Activated T-helper 17 cell treated with anti-CD3 and anti-CD28 coated beads, Interleukin-2, amount 50 U/mL, for 72 hours (primary cell): ENCODE data around the gene FOXL3. TPM values are rescaled to one million over a fixed set of nuclear protein-coding genes. Genes with fewer than 3 reads are reported as not detected.
A peak's percentile ranks its signal among the peaks of the same experiment; 100 is the strongest.

Experiments used
- ATAC-seq: fragments of 150-1000 bp; cut with Tn5 transposase; replicated peaks from 2 replicates; pipeline ENCODE4 v1.10.0; 2021; ENCODE audit warnings: mild to moderate bottlenecking, moderate library complexity
- H3K27ac Mint-ChIP-seq: one replicate; pipeline ENCODE4 v1.8.0; 2022; ENCODE audit warnings: mixed read lengths
- H3K27me3 Mint-ChIP-seq: one replicate; pipeline ENCODE4 v1.8.0; 2022; ENCODE audit warnings: mixed read lengths
- H3K36me3 Mint-ChIP-seq: one replicate; pipeline ENCODE4 v1.8.0; 2022; ENCODE audit warnings: low read depth, mild to moderate bottlenecking, mixed read lengths
- H3K4me1 Mint-ChIP-seq: one replicate; pipeline ENCODE4 v1.8.0; 2022; ENCODE audit warnings: mixed read lengths
- H3K4me3 Mint-ChIP-seq: one replicate; pipeline ENCODE4 v1.8.0; 2022; ENCODE audit warnings: mild to moderate bottlenecking, mixed read lengths
- H3K9me3 Mint-ChIP-seq: one replicate; pipeline ENCODE4 v1.8.0; 2022; ENCODE audit warnings: mixed read lengths
- total RNA-seq, 2 donors: library from RNA; stranded (reverse); gene quantifications; one replicate each; pipeline ENCODE4 v1.2.3, GENCODE V29; 2022

Gene FOXL3
- total RNA-seq, 2 donors from 2014 or later = not detected

GRCh38 chr7:305410-306151 is 15.6 kb downstream of the FOXL3 start:
- ATAC-seq = no peak
- no peak overlapping the region for H3K4me3 Mint-ChIP-seq
- no peaks in the 10 kb centered on the region for H3K36me3 Mint-ChIP-seq
- peaks cover 5% of the 10 kb centered on the region for H3K4me1 Mint-ChIP-seq
- H3K27me3 Mint-ChIP-seq = peaks cover 13% of the 10 kb centered on the region
- H3K9me3 Mint-ChIP-seq = no peaks in the 10 kb centered on the region
- no peak overlapping the region for H3K27ac Mint-ChIP-seq

- Mint-ChIP-seq H3K9me3 (no peaks in the 10 kb centered on the region), H3K36me3 (no peaks in the 10 kb centered on the region), H3K4me3 (no peak overlapping the region), H3K4me1 (peaks cover 5% of the 10 kb centered on the region), H3K27ac (no peak overlapping the region), H3K27me3 (peaks cover 20% of the 10 kb centered on the region)
- ATAC-seq = no peak
Observed at GRCh38 chr7:307970-308369, 18.0 kb downstream of the FOXL3 start.

GRCh38 chr7:309586-310228 is 19.7 kb downstream of the FOXL3 start:
- H3K27ac Mint-ChIP-seq = no peak overlapping the region
- peaks cover under 1% of the 10 kb centered on the region for H3K4me1 Mint-ChIP-seq
- no peak for ATAC-seq
- H3K36me3 Mint-ChIP-seq = no peaks in the 10 kb centered on the region
- peaks cover 18% of the 10 kb centered on the region for H3K27me3 Mint-ChIP-seq
- no peaks in the 10 kb centered on the region for H3K9me3 Mint-ChIP-seq
- H3K4me3 Mint-ChIP-seq = no peak overlapping the region

- no peak overlapping the region for H3K4me3 Mint-ChIP-seq
- no peak for ATAC-seq
- no peaks in the 10 kb centered on the region for H3K9me3 Mint-ChIP-seq
- no peaks in the 10 kb centered on the region for H3K36me3 Mint-ChIP-seq
- H3K27ac Mint-ChIP-seq = no peak overlapping the region
- no peaks in the 10 kb centered on the region for H3K4me1 Mint-ChIP-seq
- peaks cover 29% of the 10 kb centered on the region for H3K27me3 Mint-ChIP-seq
Observed at GRCh38 chr7:311131-311680, 21.2 kb downstream of the FOXL3 start.

- no peaks in the 10 kb centered on the region for H3K36me3 Mint-ChIP-seq
- no peak overlapping the region for H3K4me3 Mint-ChIP-seq
- no peak overlapping the region for H3K27ac Mint-ChIP-seq
- H3K27me3 Mint-ChIP-seq = peaks cover 31% of the 10 kb centered on the region
- no peaks in the 10 kb centered on the region for H3K4me1 Mint-ChIP-seq
- ATAC-seq = no peak
- no peaks in the 10 kb centered on the region for H3K9me3 Mint-ChIP-seq
Observed at GRCh38 chr7:311796-312195, 21.8 kb downstream of the FOXL3 start.

GRCh38 chr7:312424-312823 is 22.5 kb downstream of the FOXL3 start:
- H3K27ac Mint-ChIP-seq = no peak overlapping the region
- no peak for ATAC-seq
- H3K27me3 Mint-ChIP-seq = peaks cover 32% of the 10 kb centered on the region

GRCh38 chr7:314853-315252 is 24.9 kb downstream of the FOXL3 start:
- H3K27me3 Mint-ChIP-seq = peaks cover 45% of the 10 kb centered on the region
- no peak overlapping the region for H3K4me3 Mint-ChIP-seq
- no peaks in the 10 kb centered on the region for H3K9me3 Mint-ChIP-seq
- no peaks in the 10 kb centered on the region for H3K4me1 Mint-ChIP-seq
- no peak overlapping the region for H3K27ac Mint-ChIP-seq
- ATAC-seq = no peak
- H3K36me3 Mint-ChIP-seq = no peaks in the 10 kb centered on the region

More at GRCh38 chr7:312424-312823, 22.5 kb downstream of the FOXL3 start:
- Mint-ChIP-seq H3K9me3 (no peaks in the 10 kb centered on the region), H3K4me3 (no peak overlapping the region), H3K36me3 (no peaks in the 10 kb centered on the region), H3K4me1 (no peaks in the 10 kb centered on the region)

- Mint-ChIP-seq H3K36me3 (no peaks in the 10 kb centered on the region), H3K27me3 (peaks cover 49% of the 10 kb centered on the region), H3K4me3 (no peak overlapping the region), H3K9me3 (no peaks in the 10 kb centered on the region), H3K4me1 (no peaks in the 10 kb centered on the region), H3K27ac (no peak overlapping the region)
- ATAC-seq = no peak
Observed at GRCh38 chr7:315516-316265, 25.7 kb downstream of the FOXL3 start.

GRCh38 chr7:317643-318405 is 27.9 kb downstream of the FOXL3 start:
- no peak for ATAC-seq
- Mint-ChIP-seq H3K4me1 (no peaks in the 10 kb centered on the region), H3K27ac (no peak overlapping the region)

GRCh38 chr7:318476-318875 is 28.5 kb downstream of the FOXL3 start:
- ATAC-seq = no peak
- H3K4me3 Mint-ChIP-seq = no peak overlapping the region
- H3K4me1 Mint-ChIP-seq = no peaks in the 10 kb centered on the region
- no peaks in the 10 kb centered on the region for H3K36me3 Mint-ChIP-seq
- H3K9me3 Mint-ChIP-seq = no peaks in the 10 kb centered on the region
- peaks cover 42% of the 10 kb centered on the region for H3K27me3 Mint-ChIP-seq
- H3K27ac Mint-ChIP-seq = no peak overlapping the region

More at GRCh38 chr7:317643-318405, 27.9 kb downstream of the FOXL3 start:
- H3K4me3 Mint-ChIP-seq = no peak overlapping the region
- H3K9me3 Mint-ChIP-seq = no peaks in the 10 kb centered on the region
- H3K36me3 Mint-ChIP-seq = no peaks in the 10 kb centered on the region
- H3K27me3 Mint-ChIP-seq = peaks cover 42% of the 10 kb centered on the region

- Mint-ChIP-seq H3K36me3 (no peaks in the 10 kb centered on the region), H3K27ac (no peak overlapping the region), H3K4me1 (no peaks in the 10 kb centered on the region), H3K27me3 (peaks cover 40% of the 10 kb centered on the region), H3K9me3 (no peaks in the 10 kb centered on the region), H3K4me3 (no peak overlapping the region)
- no peak for ATAC-seq
Observed at GRCh38 chr7:318878-319661, 29.1 kb downstream of the FOXL3 start.

GRCh38 chr7:320297-320696 is 30.3 kb downstream of the FOXL3 start:
- H3K27ac Mint-ChIP-seq = no peak overlapping the region
- peaks cover 35% of the 10 kb centered on the region for H3K27me3 Mint-ChIP-seq
- no peak overlapping the region for H3K4me3 Mint-ChIP-seq
- ATAC-seq = no peak
- no peaks in the 10 kb centered on the region for H3K36me3 Mint-ChIP-seq
- H3K4me1 Mint-ChIP-seq = no peaks in the 10 kb centered on the region
- H3K9me3 Mint-ChIP-seq = no peaks in the 10 kb centered on the region

- H3K4me3 Mint-ChIP-seq = no peak overlapping the region
- H3K27me3 Mint-ChIP-seq = peaks cover 26% of the 10 kb centered on the region
- H3K36me3 Mint-ChIP-seq = no peaks in the 10 kb centered on the region
- peaks cover 3% of the 10 kb centered on the region for H3K4me1 Mint-ChIP-seq
- no peak overlapping the region for H3K27ac Mint-ChIP-seq
- no peaks in the 10 kb centered on the region for H3K9me3 Mint-ChIP-seq
- peak; percentile 95 for ATAC-seq
Observed at GRCh38 chr7:322111-322671, 32.2 kb downstream of the FOXL3 start.
